ENCODE measurements around the gene PPP6C. TPM values are rescaled to one million over a fixed set of nuclear protein-coding genes. Genes with fewer than 3 reads are reported as not detected.

PPP6C gene
- total RNA-seq, 1 donor = 40.9 TPM

DNA sequence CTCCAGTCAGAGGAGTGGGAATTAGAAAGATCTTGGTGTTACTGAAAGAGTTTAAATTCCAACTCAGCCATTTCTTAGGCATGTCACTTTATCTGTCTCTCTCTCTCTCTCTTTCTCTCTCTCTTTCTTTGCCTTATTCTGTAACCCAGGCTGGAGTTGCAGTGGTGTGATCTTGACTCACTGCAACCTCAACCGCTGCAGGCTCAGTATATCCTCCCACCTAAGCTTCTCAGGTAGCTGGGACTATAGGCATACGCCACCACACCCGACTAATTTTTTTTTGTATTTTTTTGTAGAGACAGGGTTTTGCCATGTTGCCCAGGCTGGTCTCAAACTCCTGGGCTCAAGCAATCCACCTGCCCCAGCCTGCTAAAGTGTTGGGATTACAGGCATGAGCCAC lies 29.0 kb upstream of the PPP6C start:
- no peaks in the 10 kb centered on the region for H3K27me3 ChIP-seq (ENCODE audit: insufficient read depth, low read length)
- DNase-seq (ENCODE audit: insufficient read length, low spot score, missing footprints) = no peak
- H3K79me2 ChIP-seq (ENCODE audit: insufficient read depth, low read length) = no peaks in the 10 kb centered on the region
- no peaks in the 10 kb centered on the region for H3K4me1 ChIP-seq (ENCODE audit: insufficient read depth, low read length)
- no peaks in the 10 kb centered on the region for H3K9me3 ChIP-seq (ENCODE audit: low read depth, low read length)
- TF ChIP-seq, protein P1, sequence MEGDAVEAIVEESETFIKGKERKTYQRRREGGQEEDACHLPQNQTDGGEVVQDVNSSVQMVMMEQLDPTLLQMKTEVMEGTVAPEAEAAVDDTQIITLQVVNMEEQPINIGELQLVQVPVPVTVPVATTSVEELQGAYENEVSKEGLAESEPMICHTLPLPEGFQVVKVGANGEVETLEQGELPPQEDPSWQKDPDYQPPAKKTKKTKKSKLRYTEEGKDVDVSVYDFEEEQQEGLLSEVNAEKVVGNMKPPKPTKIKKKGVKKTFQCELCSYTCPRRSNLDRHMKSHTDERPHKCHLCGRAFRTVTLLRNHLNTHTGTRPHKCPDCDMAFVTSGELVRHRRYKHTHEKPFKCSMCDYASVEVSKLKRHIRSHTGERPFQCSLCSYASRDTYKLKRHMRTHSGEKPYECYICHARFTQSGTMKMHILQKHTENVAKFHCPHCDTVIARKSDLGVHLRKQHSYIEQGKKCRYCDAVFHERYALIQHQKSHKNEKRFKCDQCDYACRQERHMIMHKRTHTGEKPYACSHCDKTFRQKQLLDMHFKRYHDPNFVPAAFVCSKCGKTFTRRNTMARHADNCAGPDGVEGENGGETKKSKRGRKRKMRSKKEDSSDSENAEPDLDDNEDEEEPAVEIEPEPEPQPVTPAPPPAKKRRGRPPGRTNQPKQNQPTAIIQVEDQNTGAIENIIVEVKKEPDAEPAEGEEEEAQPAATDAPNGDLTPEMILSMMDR (IDR thresholded peaks at IDR 0.05; ENCODE audit: extremely low read depth, low read depth, low read length) = no peak
- H3K27ac ChIP-seq (ENCODE audit: low read depth, low read length) = no peak overlapping the region
- H3K36me3 ChIP-seq (ENCODE audit: insufficient read depth, low read length) = peaks cover 46% of the 10 kb centered on the region
- no peak overlapping the region for H2AFZ ChIP-seq (ENCODE audit: low read length)
- H3K4me3 ChIP-seq (ENCODE audit: insufficient read depth, low read length) = no peak overlapping the region
- no peaks in the 10 kb centered on the region for H4K20me1 ChIP-seq (ENCODE audit: insufficient read depth, low read length)
- H3K4me2 ChIP-seq (ENCODE audit: insufficient read depth, low read length) = no peak overlapping the region

DNA sequence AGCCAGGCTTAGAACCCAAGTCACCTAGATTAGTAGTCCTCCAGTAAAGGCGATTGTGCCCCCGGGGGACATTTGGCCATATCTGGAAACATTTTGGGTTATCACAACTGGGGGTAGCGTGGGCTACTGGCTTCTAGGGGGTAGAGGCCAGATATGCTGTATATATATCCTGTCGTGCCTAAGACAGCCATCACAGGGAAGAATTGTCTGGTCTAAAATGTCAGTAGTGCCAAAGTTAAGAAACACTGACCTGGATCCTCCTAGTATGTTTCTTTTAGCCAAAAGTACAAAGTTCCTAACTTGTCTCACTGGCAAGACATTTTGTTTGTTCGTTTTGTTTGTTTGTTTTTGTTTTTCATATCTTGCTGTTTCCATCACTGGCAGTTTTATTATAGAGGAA lies 24.6 kb upstream of the PPP6C start:
- DNase-seq (ENCODE audit: insufficient read length, low spot score, missing footprints) = peak; percentile 51
- Histone ChIP-seq H3K4me2 (ENCODE audit: insufficient read depth, low read length) (no peak overlapping the region), H2AFZ (ENCODE audit: low read length) (no peak overlapping the region), H4K20me1 (ENCODE audit: insufficient read depth, low read length) (no peaks in the 10 kb centered on the region), H3K36me3 (ENCODE audit: insufficient read depth, low read length) (peaks cover 53% of the 10 kb centered on the region), H3K9me3 (ENCODE audit: low read depth, low read length) (no peaks in the 10 kb centered on the region), H3K79me2 (ENCODE audit: insufficient read depth, low read length) (no peaks in the 10 kb centered on the region), H3K27me3 (ENCODE audit: insufficient read depth, low read length) (no peaks in the 10 kb centered on the region), H3K4me3 (ENCODE audit: insufficient read depth, low read length) (no peak overlapping the region), H3K27ac (ENCODE audit: low read depth, low read length) (no peak overlapping the region), H3K4me1 (ENCODE audit: insufficient read depth, low read length) (no peaks in the 10 kb centered on the region)
- TF ChIP-seq, protein P1 (IDR thresholded peaks at IDR 0.05; ENCODE audit: extremely low read depth, low read depth, low read length) = no peak

DNA sequence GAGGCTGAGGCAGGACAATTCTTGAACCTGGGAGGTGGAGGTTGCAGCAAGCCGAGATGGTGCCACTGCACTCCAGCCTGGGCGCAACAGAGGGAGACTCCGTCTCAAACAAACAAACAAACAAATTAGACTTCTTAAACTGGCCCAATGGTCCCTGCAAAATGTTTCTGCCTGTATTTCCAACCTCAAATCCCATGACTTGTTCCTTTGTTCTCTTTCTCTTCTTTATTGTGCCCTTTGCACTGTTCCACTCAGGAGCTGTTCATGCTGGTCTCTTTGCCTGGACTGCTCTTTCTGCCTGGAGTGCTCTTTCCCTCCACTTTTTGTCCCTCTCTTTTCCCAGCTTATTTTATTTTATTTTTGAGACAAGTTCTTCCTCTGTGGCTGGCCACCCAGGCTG lies 14.9 kb upstream of the PPP6C start:
- TF ChIP-seq, protein P1 (IDR thresholded peaks at IDR 0.05; ENCODE audit: extremely low read depth, low read depth, low read length) = no peak
- H4K20me1 ChIP-seq (ENCODE audit: insufficient read depth, low read length) = no peaks in the 10 kb centered on the region

DNA sequence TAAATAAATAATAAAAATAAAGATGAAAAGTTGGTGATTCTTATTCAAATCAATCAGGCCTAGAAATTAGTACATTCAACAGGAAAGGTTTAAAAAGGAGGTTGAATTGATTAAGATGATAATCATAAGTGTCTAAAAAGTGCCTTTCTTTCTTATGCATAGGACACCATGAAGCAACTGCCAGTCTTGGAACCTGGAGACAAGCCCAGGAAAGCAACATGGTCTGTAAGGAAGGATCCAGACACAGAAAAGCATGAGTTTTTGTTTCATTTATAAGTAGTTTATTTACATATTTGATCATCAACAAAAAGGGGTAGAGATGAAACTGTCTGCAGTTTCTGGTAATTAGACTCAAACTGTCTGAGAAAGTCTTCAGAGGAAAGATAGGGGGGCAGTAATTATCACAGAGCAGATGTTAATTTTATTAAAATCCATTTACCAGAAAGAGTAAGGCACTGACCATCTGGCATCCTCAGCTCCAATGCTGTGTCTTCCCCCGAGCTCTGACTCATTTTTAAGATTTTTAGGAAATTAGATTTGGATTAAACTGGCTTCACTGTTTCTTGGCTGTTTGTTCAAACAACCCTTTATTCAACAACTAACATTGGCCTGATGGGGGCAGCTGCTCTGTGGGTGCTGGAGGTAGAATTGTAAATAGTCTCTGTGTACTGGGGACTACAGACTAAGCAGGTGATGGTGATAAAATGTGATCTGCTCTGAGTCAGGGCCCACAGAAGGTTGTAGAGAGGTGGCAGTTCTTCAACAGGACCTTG lies 13.4 kb upstream of the PPP6C start:
- Histone ChIP-seq H3K27ac (ENCODE audit: low read depth, low read length) (no peak overlapping the region), H3K4me1 (ENCODE audit: insufficient read depth, low read length) (peaks cover 11% of the 10 kb centered on the region), H3K36me3 (ENCODE audit: insufficient read depth, low read length) (peaks cover 30% of the 10 kb centered on the region), H3K27me3 (ENCODE audit: insufficient read depth, low read length) (no peaks in the 10 kb centered on the region), H3K4me3 (ENCODE audit: insufficient read depth, low read length) (no peak overlapping the region), H2AFZ (ENCODE audit: low read length) (no peak overlapping the region), H3K4me2 (ENCODE audit: insufficient read depth, low read length) (no peak overlapping the region), H3K9me3 (ENCODE audit: low read depth, low read length) (no peaks in the 10 kb centered on the region), H3K79me2 (ENCODE audit: insufficient read depth, low read length) (peaks cover 10% of the 10 kb centered on the region), H4K20me1 (ENCODE audit: insufficient read depth, low read length) (no peaks in the 10 kb centered on the region)
- peak; percentile 65 for DNase-seq (ENCODE audit: insufficient read length, low spot score, missing footprints)
- TF ChIP-seq, protein P1 (IDR thresholded peaks at IDR 0.05; ENCODE audit: extremely low read depth, low read depth, low read length) = no peak

More for the DNA sequence above, 14.9 kb upstream of the PPP6C start:
- H3K4me3 ChIP-seq (ENCODE audit: insufficient read depth, low read length) = no peak overlapping the region
- H3K4me1 ChIP-seq (ENCODE audit: insufficient read depth, low read length) = peaks cover 10% of the 10 kb centered on the region
- H3K27ac ChIP-seq (ENCODE audit: low read depth, low read length) = no peak overlapping the region
- no peaks in the 10 kb centered on the region for H3K27me3 ChIP-seq (ENCODE audit: insufficient read depth, low read length)
- no peak overlapping the region for H3K4me2 ChIP-seq (ENCODE audit: insufficient read depth, low read length)
- peaks cover 39% of the 10 kb centered on the region for H3K36me3 ChIP-seq (ENCODE audit: insufficient read depth, low read length)
- H3K79me2 ChIP-seq (ENCODE audit: insufficient read depth, low read length) = peaks cover 10% of the 10 kb centered on the region
- no peak overlapping the region for H2AFZ ChIP-seq (ENCODE audit: low read length)
- DNase-seq (ENCODE audit: insufficient read length, low spot score, missing footprints) = no peak
- H3K9me3 ChIP-seq (ENCODE audit: low read depth, low read length) = no peaks in the 10 kb centered on the region

Data from osteoblast (primary cell).